H1 (cell line): Measurements from ENCODE around the gene MMP25. TPM values are rescaled to one million over a fixed set of nuclear protein-coding genes. Genes with fewer than 3 reads are reported as not detected.
A peak's percentile ranks its signal among the peaks of the same experiment; 100 is the strongest.

Source experiments
- CEBPB ChIP-seq: IDR thresholded peaks from 2 replicates; pipeline ENCODE4 v1.6.1; 2012; ENCODE audit warnings: low read depth, low read length
- EP300 ChIP-seq, 2 experiments: IDR thresholded peaks; 1 replicate in 1 of 2; 2 replicates in 1 of 2; pipeline ENCODE4 v1.6.1; 2011 to 2012; ENCODE audit warnings: low read depth in 2 of 2, low read length in 2 of 2, mild to moderate bottlenecking in 2 of 2, borderline replicate concordance in 1 of 2, inconsistent platforms in 1 of 2, moderate library complexity in 1 of 2
- EZH2 ChIP-seq: fragments of 200-600 bp; sonication (generic); IDR thresholded peaks from 2 replicates; pipeline ENCODE4 v1.7.1; 2012; ENCODE audit warnings: low read depth, mild to moderate bottlenecking, moderate library complexity, low read length, inconsistent platforms; ENCODE audit not compliant: severe bottlenecking
- polyA plus RNA-seq, 7 experiments: library from polyadenylated mRNA; depleted of rRNA in 3 of 7; stranded (reverse) in 5 of 7; unstranded in 2 of 7; fragments of >200 nt in 5 of 7; fragments of 200-250 nt in 2 of 7; gene quantifications; 1 replicate in 5 of 7; 2 replicates in 1 of 7; 4 replicates in 1 of 7; pipeline versions ENCODE4 v1.2.1 to v1.2.3, GENCODE V29; 2011 to 2013; ENCODE audit warnings: missing spikeins in 2 of 7, mixed read lengths in 2 of 7
- total RNA-seq: library from RNA; stranded (reverse); fragmentation: NEBNext Ultra II Directional; extraction: Animal tissue kit (Norgen Biotek cat#: 25700); gene quantifications from 2 replicates; pipeline ENCODE4 v1.2.1, GENCODE V29; 2021
- TF ChIP-seq, protein P1 (sequence below), 3 experiments: IDR thresholded peaks; 1 replicate in 2 of 3; 2 replicates in 1 of 3; pipeline versions ENCODE4 v1.5.1 to v1.6.1; 2011; ENCODE audit warnings: low read length in 3 of 3, mild to moderate bottlenecking in 3 of 3, inconsistent platforms in 2 of 3, low read depth in 1 of 3, moderate library complexity in 1 of 3; ENCODE audit not compliant: insufficient read depth in 1 of 3; ENCODE audit errors: control extremely low read depth in 1 of 3
- TF ChIP-seq, protein P2 (sequence below): IDR thresholded peaks from 2 replicates; pipeline ENCODE4 v1.6.1; 2011; ENCODE audit warnings: low read length, improper control_type of control experiment

Gene MMP25
- total and polyA plus RNA-seq, 2 of the 8 experiments (the other 6 are each of a cell fraction or from before 2014, with no cell fraction given), result 7.7 to 26.7 TPM

DNA sequence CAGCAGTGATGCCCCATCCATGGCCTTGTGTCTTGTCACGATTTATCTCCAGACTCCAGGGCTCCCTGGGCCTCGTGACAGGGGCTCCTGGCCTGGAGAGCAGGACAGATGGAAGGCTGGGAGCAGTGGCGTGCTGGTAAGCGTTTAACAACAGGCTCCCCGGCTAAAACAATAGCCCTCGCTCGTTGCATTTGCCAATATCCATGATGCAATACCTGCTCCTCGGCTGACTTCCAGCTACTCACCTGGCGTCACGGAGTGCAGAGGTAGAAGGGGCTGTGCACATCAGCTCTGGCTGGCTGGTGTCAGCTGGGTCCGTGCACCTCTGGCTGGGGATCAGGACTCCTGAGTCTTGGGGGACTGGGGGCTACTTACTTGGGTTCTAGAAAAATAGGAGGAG lies 8.1 kb upstream of the MMP25 start (continued):
- TF ChIP-seq, protein P1, sequence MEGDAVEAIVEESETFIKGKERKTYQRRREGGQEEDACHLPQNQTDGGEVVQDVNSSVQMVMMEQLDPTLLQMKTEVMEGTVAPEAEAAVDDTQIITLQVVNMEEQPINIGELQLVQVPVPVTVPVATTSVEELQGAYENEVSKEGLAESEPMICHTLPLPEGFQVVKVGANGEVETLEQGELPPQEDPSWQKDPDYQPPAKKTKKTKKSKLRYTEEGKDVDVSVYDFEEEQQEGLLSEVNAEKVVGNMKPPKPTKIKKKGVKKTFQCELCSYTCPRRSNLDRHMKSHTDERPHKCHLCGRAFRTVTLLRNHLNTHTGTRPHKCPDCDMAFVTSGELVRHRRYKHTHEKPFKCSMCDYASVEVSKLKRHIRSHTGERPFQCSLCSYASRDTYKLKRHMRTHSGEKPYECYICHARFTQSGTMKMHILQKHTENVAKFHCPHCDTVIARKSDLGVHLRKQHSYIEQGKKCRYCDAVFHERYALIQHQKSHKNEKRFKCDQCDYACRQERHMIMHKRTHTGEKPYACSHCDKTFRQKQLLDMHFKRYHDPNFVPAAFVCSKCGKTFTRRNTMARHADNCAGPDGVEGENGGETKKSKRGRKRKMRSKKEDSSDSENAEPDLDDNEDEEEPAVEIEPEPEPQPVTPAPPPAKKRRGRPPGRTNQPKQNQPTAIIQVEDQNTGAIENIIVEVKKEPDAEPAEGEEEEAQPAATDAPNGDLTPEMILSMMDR (IDR thresholded peaks at IDR 0.05; ENCODE audit: control extremely low read depth in 1 of 3, insufficient read depth in 1 of 3, low read depth in 1 of 3, low read length in 3 of 3), result no peak
- TF ChIP-seq EP300 (IDR thresholded peaks at IDR 0.05; ENCODE audit: borderline replicate concordance in 1 of 2, low read depth in 2 of 2, low read length in 2 of 2) (no peak), EZH2 (no peak), CEBPB (peak; percentile 99)
- TF ChIP-seq, protein P2, sequence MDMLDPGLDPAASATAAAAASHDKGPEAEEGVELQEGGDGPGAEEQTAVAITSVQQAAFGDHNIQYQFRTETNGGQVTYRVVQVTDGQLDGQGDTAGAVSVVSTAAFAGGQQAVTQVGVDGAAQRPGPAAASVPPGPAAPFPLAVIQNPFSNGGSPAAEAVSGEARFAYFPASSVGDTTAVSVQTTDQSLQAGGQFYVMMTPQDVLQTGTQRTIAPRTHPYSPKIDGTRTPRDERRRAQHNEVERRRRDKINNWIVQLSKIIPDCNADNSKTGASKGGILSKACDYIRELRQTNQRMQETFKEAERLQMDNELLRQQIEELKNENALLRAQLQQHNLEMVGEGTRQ, result no peak
- TF ChIP-seq, all 59 proteins: peak for 8
